CD8-positive, alpha-beta memory T cell (primary cell): Measurements from ENCODE around the gene AKIRIN2. TPM values are rescaled to one million over a fixed set of nuclear protein-coding genes. Genes with fewer than 3 reads are reported as not detected.
A peak's percentile ranks its signal among the peaks of the same experiment; 100 is the strongest.

Experiments used
- CTCF ChIA-PET: fragments of 350-600 bp; sonication (Branson Sonifier 250); formaldehyde crosslinking; loops from one replicate; lab custom pipeline; 2021; ENCODE audit warnings: antibody characterized with exemption; lab: Charles Lee
- POLR2A ChIA-PET: fragments of 350-600 bp; sonication (Branson Sonifier 250); formaldehyde crosslinking; loops from one replicate; lab custom pipeline; 2021; ENCODE audit warnings: antibody characterized with exemption; lab: Charles Lee
- DNase-seq, 5 donors: peaks; one replicate each; pipeline versions ENCODE4 v3.0.0 to v3.0.0-alpha.2; 2020 to 2022; ENCODE audit warnings: mixed read lengths in 1 of 5
- H3K27ac ChIP-seq: one replicate; pipeline ENCODE4 v1.7.0; 2013; ENCODE audit warnings: low read depth, mild to moderate bottlenecking, low read length, moderate library complexity
- H3K27me3 ChIP-seq: 2 replicates; pipeline ENCODE4 v1.7.0; 2013; ENCODE audit warnings: low read length, mild to moderate bottlenecking; ENCODE audit not compliant: insufficient read depth, poor library complexity, severe bottlenecking
- H3K36me3 ChIP-seq: 2 replicates; pipeline ENCODE4 v1.7.0; 2013; ENCODE audit warnings: mild to moderate bottlenecking, low read length, moderate library complexity; ENCODE audit not compliant: insufficient read depth
- H3K4me1 ChIP-seq: 2 replicates; pipeline ENCODE4 v1.7.0; 2013; ENCODE audit warnings: mild to moderate bottlenecking, low read length, moderate library complexity; ENCODE audit not compliant: insufficient read depth
- H3K4me3 ChIP-seq: 2 replicates; pipeline ENCODE4 v1.7.0; 2013; ENCODE audit warnings: mild to moderate bottlenecking, low read length
- H3K9me3 ChIP-seq: 2 replicates; pipeline ENCODE4 v1.7.0; 2013; ENCODE audit warnings: mild to moderate bottlenecking, low read length
- H3K27ac Mint-ChIP-seq, 8 donors: one replicate each; pipeline ENCODE4 v1.8.0; 2020 to 2021; ENCODE audit warnings: mixed read lengths in 8 of 8, mild to moderate bottlenecking in 6 of 8, inconsistent platforms in 3 of 8, moderate library complexity in 3 of 8
- H3K27me3 Mint-ChIP-seq, 2 donors: one replicate each; pipeline ENCODE4 v1.8.0; 2020 to 2021; ENCODE audit warnings: mixed read lengths in 2 of 2, mild to moderate bottlenecking in 1 of 2, moderate library complexity in 1 of 2
- H3K36me3 Mint-ChIP-seq, 3 donors: one replicate each; pipeline ENCODE4 v1.8.0; 2020 to 2021; ENCODE audit warnings: mixed read lengths in 3 of 3, inconsistent platforms in 1 of 3, mild to moderate bottlenecking in 1 of 3
- H3K4me1 Mint-ChIP-seq, 3 donors: one replicate each; pipeline ENCODE4 v1.8.0; 2020 to 2021; ENCODE audit warnings: mixed read lengths in 3 of 3, inconsistent platforms in 1 of 3, mild to moderate bottlenecking in 1 of 3
- H3K4me3 Mint-ChIP-seq, 7 donors: one replicate each; pipeline ENCODE4 v1.8.0; 2020 to 2021; ENCODE audit warnings: mixed read lengths in 7 of 7, mild to moderate bottlenecking in 6 of 7, moderate library complexity in 4 of 7, inconsistent platforms in 2 of 7
- H3K9me3 Mint-ChIP-seq, 5 donors: one replicate each; pipeline ENCODE4 v1.8.0; 2020 to 2022; ENCODE audit warnings: mixed read lengths in 5 of 5, mild to moderate bottlenecking in 3 of 5, moderate library complexity in 2 of 5, inconsistent platforms in 1 of 5
- polyA plus RNA-seq: library from polyadenylated mRNA; unstranded; fragments of 300-500 nt; fragmentation: Illumina TruSeq; gene quantifications from one replicate; pipeline ENCODE4 v1.2.3, GENCODE V29; 2021
- total RNA-seq, 2 experiments: library from RNA; stranded (reverse); gene quantifications; one replicate each; pipeline ENCODE4 v1.2.3, GENCODE V29; 2021

Gene AKIRIN2
- total and polyA plus RNA-seq, 3 experiments from 2014 or later, result 47.3 to 55.6 (median 49.3) TPM

GRCh38 chr6:87738744-87739143, 36.7 kb upstream of the AKIRIN2 start:
- peaks cover 0 to 9% (median 0%) of the 10 kb centered on the region in 5 donors for H3K9me3 Mint-ChIP-seq
- ChIA-PET POLR2A (interaction anchor here (1.7 kb wide), 1 partner anchor 37 kb away, joined by 10 read pairs; the partner anchor contains the start of gene AKIRIN2), CTCF (interaction anchor here (0.9 to 2.0 kb wide), 2 partner anchors 19 to 36 kb away, joined by 3 to 4 read pairs; partner anchors contain the start of gene AKIRIN2)
- DNase-seq, result no peak
- Histone ChIP-seq H3K36me3 (no peaks in the 10 kb centered on the region), H3K27ac (no peak overlapping the region), H3K27me3 (no peaks in the 10 kb centered on the region), H3K4me1 (peaks cover 24% of the 10 kb centered on the region), H3K4me3 (no peak overlapping the region), H3K9me3 (no peaks in the 10 kb centered on the region)
- H3K4me1 Mint-ChIP-seq, result peaks cover 44 to 60% (median 53%) of the 10 kb centered on the region in 3 donors
- H3K36me3 Mint-ChIP-seq, result peaks cover 0 to 11% (median 0%) of the 10 kb centered on the region in 3 donors
- H3K27ac Mint-ChIP-seq, result peak overlapping the region; percentile 75 to 89 (median 84)
- H3K4me3 Mint-ChIP-seq, result peak overlapping the region in 6 of 7 donors; percentile 29 to 62 (median 58)
- H3K27me3 Mint-ChIP-seq, result peaks cover 0 to 1% of the 10 kb centered on the region in 2 donors

- no peak overlapping the region for H3K4me3 ChIP-seq
- Mint-ChIP-seq H3K4me3 (peak overlapping the region in 6 of 7 donors; percentile 34 to 62 (median 58)), H3K27me3 (peaks cover 0 to 1% of the 10 kb centered on the region in 2 donors), H3K27ac (peak overlapping the region; percentile 75 to 96 (median 86)), H3K9me3 (peaks cover 0 to 9% (median 0%) of the 10 kb centered on the region in 5 donors), H3K4me1 (peaks cover 40 to 54% (median 46%) of the 10 kb centered on the region in 3 donors), H3K36me3 (peaks cover 0 to 11% (median 0%) of the 10 kb centered on the region in 3 donors)
- CTCF ChIA-PET, result interaction anchor here (2.0 kb wide), 1 partner anchor 36 kb away, joined by 4 read pairs; the partner anchor contains the start of gene AKIRIN2
- no peaks in the 10 kb centered on the region for H3K9me3 ChIP-seq
- no peaks in the 10 kb centered on the region for H3K36me3 ChIP-seq
- H3K27ac ChIP-seq, result no peak overlapping the region
- no peaks in the 10 kb centered on the region for H3K27me3 ChIP-seq
- DNase-seq, result no peak
- POLR2A ChIA-PET, result interaction anchor here (1.7 kb wide), 1 partner anchor 36 kb away, joined by 10 read pairs; the partner anchor contains the start of gene AKIRIN2
- H3K4me1 ChIP-seq, result peaks cover 24% of the 10 kb centered on the region
These were observed 36.0 kb upstream of the AKIRIN2 start for GRCh38 chr6:87738000-87738399.

DNA sequence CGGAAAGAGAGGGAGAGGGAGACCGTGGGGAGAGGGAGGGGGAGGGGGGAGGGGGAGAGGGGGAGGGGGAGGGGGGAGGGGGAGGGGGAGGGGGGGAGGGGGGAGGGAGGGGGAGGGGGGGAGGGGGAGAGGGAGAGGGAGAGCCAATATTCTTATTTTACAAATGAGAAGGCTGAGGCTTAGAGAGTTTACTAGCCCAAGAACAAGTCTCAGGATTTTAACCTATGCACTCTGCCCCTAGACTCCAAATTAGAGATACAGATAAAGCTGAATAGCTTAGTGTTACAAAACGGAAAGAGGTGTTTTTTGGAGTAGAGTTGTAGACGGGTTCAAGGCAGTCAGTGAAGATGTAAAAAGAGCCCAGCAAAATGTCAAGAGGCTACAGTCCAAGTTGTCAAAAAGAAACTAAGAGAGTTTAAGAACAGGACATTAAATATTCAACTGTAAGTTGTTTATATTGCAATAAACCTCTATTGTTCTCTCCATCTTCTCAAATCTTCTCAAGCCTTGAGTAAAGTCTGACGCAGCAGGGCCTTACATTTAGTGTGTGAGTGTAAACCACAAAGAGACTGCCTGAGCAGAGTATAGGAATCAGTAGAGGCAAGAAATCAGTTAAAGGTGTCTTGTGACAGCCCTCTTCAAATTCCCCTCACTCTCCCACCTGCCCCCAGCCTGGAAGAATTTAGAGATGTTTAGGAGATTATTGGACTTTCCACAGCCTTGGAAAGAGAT, 34.9 kb upstream of the AKIRIN2 start:
- H3K27ac Mint-ChIP-seq, result peak overlapping the region; percentile 75 to 96 (median 86)
- no peaks in the 10 kb centered on the region for H3K36me3 ChIP-seq
- H3K9me3 ChIP-seq, result no peaks in the 10 kb centered on the region
- peaks cover 0 to 1% of the 10 kb centered on the region in 2 donors for H3K27me3 Mint-ChIP-seq
- no peak overlapping the region for H3K27ac ChIP-seq
- POLR2A ChIA-PET, result interaction anchor here (1.3 kb wide), 1 partner anchor 148 kb away, joined by 3 read pairs; no protein-coding TSS in a partner anchor
- no peak overlapping the region for H3K4me3 ChIP-seq
- peaks cover 32 to 50% (median 42%) of the 10 kb centered on the region in 3 donors for H3K4me1 Mint-ChIP-seq
- peaks cover 21% of the 10 kb centered on the region for H3K4me1 ChIP-seq
- DNase-seq, result no peak
- H3K27me3 ChIP-seq, result no peaks in the 10 kb centered on the region
- H3K9me3 Mint-ChIP-seq, result peaks cover 0 to 3% (median 0%) of the 10 kb centered on the region in 5 donors
- CTCF ChIA-PET, result no interaction called here
- H3K36me3 Mint-ChIP-seq, result peaks cover 0 to 2% (median 0%) of the 10 kb centered on the region in 3 donors
- peak overlapping the region in 6 of 7 donors; percentile 8 to 61 (median 33) for H3K4me3 Mint-ChIP-seq

GRCh38 chr6:87731818-87732661, 30.0 kb upstream of the AKIRIN2 start:
- Histone ChIP-seq H3K4me3 (no peak overlapping the region), H3K9me3 (no peaks in the 10 kb centered on the region), H3K27me3 (no peaks in the 10 kb centered on the region), H3K4me1 (peaks cover 14% of the 10 kb centered on the region), H3K36me3 (no peaks in the 10 kb centered on the region), H3K27ac (peak overlapping the region; percentile 7)
- H3K4me3 Mint-ChIP-seq, result peak overlapping the region in 6 of 7 donors; percentile 4 to 67 (median 45)
- H3K27me3 Mint-ChIP-seq, result peaks cover 0 to 1% of the 10 kb centered on the region in 2 donors
- H3K4me1 Mint-ChIP-seq, result peaks cover 12 to 20% (median 18%) of the 10 kb centered on the region in 3 donors
- peaks cover 0 to 4% (median 0%) of the 10 kb centered on the region in 3 donors for H3K36me3 Mint-ChIP-seq
- POLR2A ChIA-PET, result interaction anchor here (0.6 to 1.2 kb wide), 3 partner anchors 30 to 131 kb away, joined by 3 to 4 read pairs (median 3); partner anchors contain the start of gene AKIRIN2
- peaks cover 0 to 2% (median 0%) of the 10 kb centered on the region in 5 donors for H3K9me3 Mint-ChIP-seq
- CTCF ChIA-PET, result interaction anchor here (1.8 kb wide), 1 partner anchor 30 kb away, joined by 6 read pairs; the partner anchor contains the start of gene AKIRIN2
- peak in 4 of 5 donors; percentile 5 to 56 (median 36) for DNase-seq
- peak overlapping the region; percentile 22 to 91 (median 74) for H3K27ac Mint-ChIP-seq

- Mint-ChIP-seq H3K36me3 (peaks cover 0 to 4% (median 0%) of the 10 kb centered on the region in 3 donors), H3K4me3 (no peak overlapping the region), H3K27me3 (peaks cover 0 to 1% of the 10 kb centered on the region in 2 donors), H3K27ac (peak overlapping the region in 1 of 8 donors; percentile 10), H3K9me3 (peaks cover 0 to 2% (median 0%) of the 10 kb centered on the region in 5 donors), H3K4me1 (peaks cover 10 to 16% (median 15%) of the 10 kb centered on the region in 3 donors)
- CTCF ChIA-PET, result no interaction called here
- Histone ChIP-seq H3K36me3 (no peaks in the 10 kb centered on the region), H3K27me3 (no peaks in the 10 kb centered on the region), H3K4me3 (no peak overlapping the region), H3K27ac (no peak overlapping the region), H3K4me1 (peaks cover 12% of the 10 kb centered on the region), H3K9me3 (no peaks in the 10 kb centered on the region)
- POLR2A ChIA-PET, result no interaction called here
- no peak for DNase-seq
These were observed 29.0 kb upstream of the AKIRIN2 start for GRCh38 chr6:87731080-87731479.

DNA sequence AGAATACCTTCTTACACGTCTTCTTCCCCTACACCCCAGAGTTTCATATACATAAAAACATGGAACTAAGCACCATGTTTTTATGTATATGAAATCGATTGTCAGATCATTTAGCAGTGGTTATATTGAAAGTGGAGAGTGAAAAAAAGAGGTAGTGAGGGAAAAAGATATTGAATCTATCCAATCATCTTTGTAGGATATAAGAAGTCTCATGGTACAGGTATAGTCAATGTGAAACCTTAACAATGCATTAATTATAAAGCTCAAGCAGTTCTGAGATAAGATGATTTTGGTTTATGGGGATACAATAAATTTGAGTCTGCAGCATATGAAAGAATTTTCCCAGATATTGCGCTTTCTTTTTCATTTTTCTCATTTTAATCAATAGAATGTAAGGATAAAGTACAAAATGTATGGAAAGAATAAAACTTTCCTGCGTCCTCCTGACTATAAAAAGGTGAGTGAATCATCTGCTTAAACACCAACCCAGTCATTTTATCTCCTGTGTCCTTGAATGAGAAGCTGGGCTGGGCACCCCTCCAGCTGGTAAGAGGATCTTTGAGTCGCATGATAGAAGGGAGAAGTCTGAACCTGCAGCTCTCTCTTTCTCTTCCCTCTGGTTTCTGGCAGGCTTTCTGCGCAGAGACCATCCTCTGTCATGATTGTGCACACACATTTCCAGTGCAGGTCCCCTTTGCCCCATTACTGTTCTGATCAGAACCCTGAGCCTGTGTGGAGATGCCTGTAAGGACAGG, 28.1 kb upstream of the AKIRIN2 start:
- H3K27ac Mint-ChIP-seq, result peak overlapping the region in 5 of 8 donors; percentile 16 to 86 (median 51)
- no peaks in the 10 kb centered on the region for H3K36me3 ChIP-seq
- H3K4me1 ChIP-seq, result peaks cover 12% of the 10 kb centered on the region
- POLR2A ChIA-PET, result interaction anchor here (0.6 kb wide), 1 partner anchor 25 kb away, joined by 7 read pairs; no protein-coding TSS in a partner anchor
- H3K4me3 ChIP-seq, result no peak overlapping the region
- H3K4me1 Mint-ChIP-seq, result peaks cover 14 to 21% (median 21%) of the 10 kb centered on the region in 3 donors
- H3K4me3 Mint-ChIP-seq, result no peak overlapping the region
- H3K27me3 ChIP-seq, result no peaks in the 10 kb centered on the region
- peaks cover 0 to 4% (median 0%) of the 10 kb centered on the region in 3 donors for H3K36me3 Mint-ChIP-seq
- no peak overlapping the region for H3K27ac ChIP-seq
- peaks cover 0 to 1% of the 10 kb centered on the region in 2 donors for H3K27me3 Mint-ChIP-seq
- peaks cover 0 to 2% (median 0%) of the 10 kb centered on the region in 5 donors for H3K9me3 Mint-ChIP-seq
- H3K9me3 ChIP-seq, result no peaks in the 10 kb centered on the region
- DNase-seq, result no peak
- CTCF ChIA-PET, result no interaction called here

- CTCF ChIA-PET, result no interaction called here
- Mint-ChIP-seq H3K36me3 (peaks cover 0 to 4% (median 0%) of the 10 kb centered on the region in 3 donors), H3K9me3 (peaks cover 0 to 2% (median 0%) of the 10 kb centered on the region in 5 donors), H3K4me3 (no peak overlapping the region), H3K27ac (peak overlapping the region in 2 of 8 donors; percentile 12 to 64), H3K27me3 (no peaks in the 10 kb centered on the region), H3K4me1 (peaks cover 18 to 31% (median 26%) of the 10 kb centered on the region in 3 donors)
- Histone ChIP-seq H3K36me3 (no peaks in the 10 kb centered on the region), H3K27ac (no peak overlapping the region), H3K9me3 (no peaks in the 10 kb centered on the region), H3K4me1 (peaks cover 12% of the 10 kb centered on the region), H3K4me3 (no peak overlapping the region), H3K27me3 (no peaks in the 10 kb centered on the region)
- DNase-seq, result no peak
- POLR2A ChIA-PET, result no interaction called here
These were observed 26.7 kb upstream of the AKIRIN2 start for GRCh38 chr6:87728706-87729105.
